Adrenal gland (tissue), 5 donors: ENCODE results near the gene PSG4.
"Not testable (repeated sequence)": the region's sequence is repeated elsewhere in the genome, so short reads cannot be mapped to it uniquely, and the experiment has no call there.

Experiments used
- CTCF ChIP-seq, 6 experiments: fragments of 450-650 bp in 4 of 6; fragments of 200-600 bp in 2 of 6; sonication (generic) in 1 of 6; IDR thresholded peaks; 1 replicate in 5 of 6; 2 replicates in 1 of 6; pipeline versions ENCODE4 v1.5.1 to v1.8.0; 2016 to 2021; ENCODE audit warnings: antibody characterized with exemption in 6 of 6, mild to moderate bottlenecking in 2 of 6, moderate library complexity in 1 of 6
- POLR2A ChIP-seq, 2 donors: fragments of 450-650 bp; IDR thresholded peaks; one replicate each; pipeline ENCODE4 v1.6.1; 2017; ENCODE audit warnings: antibody characterized with exemption in 2 of 2, mild to moderate bottlenecking in 2 of 2, moderate library complexity in 1 of 2
- donor health status: DM: no; HTN: no; CAD: no.

GRCh38 chr19:43178577-43178976, 26.9 kb downstream of the PSG4 start:
- TF ChIP-seq CTCF, POLR2A (IDR thresholded peaks at IDR 0.05): not testable (repeated sequence)
